ENCODE measurements around the gene PLA2G4D. TPM values are rescaled to one million over a fixed set of nuclear protein-coding genes. Genes with fewer than 3 reads are reported as not detected.

PLA2G4D gene
- not detected for polyA plus RNA-seq (2013, experiment 1 of 2; ENCODE audit: insufficient read length)
- not detected for polyA plus RNA-seq (2013, experiment 2 of 2; ENCODE audit: insufficient read length)

GRCh38 chr15:42094512-42094963, at the start of gene PLA2G4D:
Gene PLA2G4D (minus strand): TSS chr15:42094562. CDS start chr15:42094459, 103 bp downstream.
- no peak for DNase-seq

- no peak for DNase-seq
Measured at GRCh38 chr15:42143356-42143755, 49.0 kb upstream of the PLA2G4D start.

GRCh38 chr15:42141795-42142667, 47.7 kb upstream of the PLA2G4D start:
- DNase-seq = no peak

GRCh38 chr15:42141246-42141645, 46.9 kb upstream of the PLA2G4D start:
- DNase-seq = no peak

GRCh38 chr15:42140383-42141070, 46.2 kb upstream of the PLA2G4D start:
- DNase-seq = no peak

- DNase-seq = no peak
Measured at GRCh38 chr15:42139596-42139995, 45.2 kb upstream of the PLA2G4D start.

GRCh38 chr15:42138968-42139386, 44.6 kb upstream of the PLA2G4D start:
- no peak for DNase-seq

GRCh38 chr15:42138411-42138810, 44.0 kb upstream of the PLA2G4D start:
- DNase-seq = no peak

GRCh38 chr15:42137461-42138261, 43.3 kb upstream of the PLA2G4D start:
- DNase-seq = peak; percentile 60

- peak; percentile 35 for DNase-seq
Measured at GRCh38 chr15:42136513-42136912, 42.2 kb upstream of the PLA2G4D start.

- DNase-seq = no peak
Measured at GRCh38 chr15:42135351-42135750, 41.0 kb upstream of the PLA2G4D start.

GRCh38 chr15:42134617-42135245, 40.4 kb upstream of the PLA2G4D start:
- DNase-seq = no peak

GRCh38 chr15:42133886-42134502, 39.6 kb upstream of the PLA2G4D start:
- peak; percentile 40 for DNase-seq

GRCh38 chr15:42133356-42133755, 39.0 kb upstream of the PLA2G4D start:
- DNase-seq = no peak

- DNase-seq = no peak
Measured at GRCh38 chr15:42131826-42132806, 37.8 kb upstream of the PLA2G4D start.

- no peak for DNase-seq
Measured at GRCh38 chr15:42131006-42131405, 36.6 kb upstream of the PLA2G4D start.

- no peak for DNase-seq
Measured at GRCh38 chr15:42130246-42130986, 36.1 kb upstream of the PLA2G4D start.

- no peak for DNase-seq
Measured at GRCh38 chr15:42129364-42129763, 35.0 kb upstream of the PLA2G4D start.

- DNase-seq = no peak
Measured at GRCh38 chr15:42128476-42128875, 34.1 kb upstream of the PLA2G4D start.

GRCh38 chr15:42123546-42123945, 29.2 kb upstream of the PLA2G4D start:
- no peak for DNase-seq
